ENCODE data around the gene BEND5.

The BEND5 gene

DNA sequence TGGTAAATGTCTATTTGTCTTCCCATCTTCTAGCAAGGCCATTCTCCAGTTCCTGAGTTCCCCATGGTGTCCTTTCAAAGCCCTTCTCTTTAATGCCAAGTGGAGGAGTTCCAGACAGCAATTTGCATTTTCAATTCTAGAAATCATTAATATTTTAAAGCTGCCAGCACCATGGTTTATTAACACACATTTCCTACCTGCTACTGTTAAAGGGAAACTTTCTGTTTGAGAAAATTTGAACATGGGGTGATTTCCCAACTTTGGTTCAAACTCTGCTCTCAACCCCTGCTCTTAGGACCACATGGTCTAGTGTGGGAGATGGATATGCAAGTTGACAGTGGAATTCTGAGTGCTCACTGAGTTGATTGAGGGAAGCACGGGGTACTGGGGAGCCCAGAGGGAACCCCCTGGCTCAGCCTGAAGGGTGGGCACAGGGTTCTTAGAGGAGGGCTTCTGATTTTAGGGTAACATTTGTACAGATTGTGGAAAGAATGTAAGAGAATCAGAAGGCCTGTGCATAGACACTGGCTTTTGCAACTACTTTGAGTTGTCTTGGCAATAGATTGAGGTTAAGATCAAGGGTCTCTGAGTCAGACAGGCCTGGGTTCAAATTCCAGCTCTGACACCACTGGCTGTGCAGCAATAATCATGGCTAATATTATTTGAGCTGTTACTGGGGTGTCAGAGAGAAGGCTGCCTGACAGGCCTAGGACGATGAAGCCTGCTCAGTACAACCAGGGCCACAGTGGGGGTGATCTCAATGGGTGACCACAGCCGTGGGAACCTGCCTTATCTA lies 97.8 kb downstream of the BEND5 start:
- DNase-seq: no peak

All from stimulated activated naive CD4-positive, alpha-beta T cell (primary cell).